ENCODE data around the gene URAD. TPM values are rescaled to one million over a fixed set of nuclear protein-coding genes. Genes with fewer than 3 reads are reported as not detected.

The URAD gene
- total RNA-seq, 1 experiment from 2014 or later = not detected

DNA sequence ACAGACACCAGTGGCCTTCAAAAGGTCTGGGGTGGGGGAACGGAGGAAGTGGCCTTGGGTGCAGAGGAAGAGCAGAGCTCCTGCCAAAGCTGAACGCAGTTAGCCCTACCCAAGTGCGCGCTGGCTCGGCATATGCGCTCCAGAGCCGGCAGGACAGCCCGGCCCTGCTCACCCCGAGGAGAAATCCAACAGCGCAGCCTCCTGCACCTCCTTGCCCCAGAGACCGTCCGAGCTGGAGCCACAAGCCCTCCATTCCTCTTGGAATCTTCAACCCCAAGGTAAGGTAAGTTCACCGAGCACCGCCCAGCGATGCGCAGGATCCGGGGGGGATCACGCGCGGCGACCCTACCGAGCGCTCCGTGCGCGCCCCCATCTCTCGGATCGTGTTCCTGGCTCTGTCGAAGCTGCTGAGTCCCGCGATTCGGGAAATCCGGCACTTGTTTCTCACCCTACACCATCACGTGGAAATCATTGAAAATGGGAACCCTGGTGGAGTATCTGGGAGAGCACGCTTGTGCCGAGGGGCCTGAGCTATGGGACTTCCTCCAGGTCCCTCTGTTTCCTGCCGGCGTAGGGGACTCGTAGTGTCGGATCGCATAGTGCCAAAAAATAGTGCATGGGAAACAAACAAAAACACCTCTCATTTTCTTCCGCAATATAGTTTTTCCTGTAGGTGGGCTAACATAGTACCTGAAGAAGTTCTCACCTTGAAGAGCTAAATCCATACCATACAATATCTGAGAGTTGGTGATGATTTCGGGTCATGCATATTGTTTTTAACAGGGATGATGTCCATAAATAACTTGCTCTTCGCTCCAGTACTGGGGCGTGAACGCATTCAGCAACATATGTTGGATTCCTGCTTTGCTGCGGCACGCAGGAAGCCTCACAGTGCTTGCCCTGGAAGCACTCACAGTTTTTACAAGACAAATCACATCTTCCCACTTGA, 59.4 kb downstream of the URAD start:
- no peak for DNase-seq
- no peaks in the 10 kb centered on the region for H3K9me3 ChIP-seq (replicated peaks)
- no peaks in the 10 kb centered on the region for H3K4me1 ChIP-seq
- H3K36me3 ChIP-seq = no peaks in the 10 kb centered on the region
- no peak overlapping the region for H3K4me3 ChIP-seq
- no peak overlapping the region for H3K27ac ChIP-seq
- peaks cover 14% of the 10 kb centered on the region for H3K27me3 ChIP-seq

GRCh38 chr13:27928353-27928804, 60.1 kb downstream of the URAD start:
- DNase-seq = no peak
- no peaks in the 10 kb centered on the region for H3K4me1 ChIP-seq
- no peak overlapping the region for H3K4me3 ChIP-seq
- H3K27ac ChIP-seq = no peak overlapping the region
- no peaks in the 10 kb centered on the region for H3K9me3 ChIP-seq (replicated peaks)
- H3K27me3 ChIP-seq = peaks cover 14% of the 10 kb centered on the region
- H3K36me3 ChIP-seq = no peaks in the 10 kb centered on the region

Other genes with a start within 250 kb of the URAD start
- not detected in 2 replicates for gene GSX1, start 196.2 kb downstream of the URAD start, total RNA-seq (2014; rRNA removed; shearing (Covaris generic))
- not detected in 2 replicates for gene PDX1, start 68.7 kb downstream of the URAD start, total RNA-seq (2014; rRNA removed; shearing (Covaris generic))
- gene CDX2, start 19.4 kb downstream of the URAD start, total RNA-seq (2014; rRNA removed; shearing (Covaris generic)) = not detected in 2 replicates
- gene FLT3, start 111.9 kb upstream of the URAD start, total RNA-seq (2014; rRNA removed; shearing (Covaris generic)) = not detected in 2 replicates
- gene PAN3, start 149.9 kb upstream of the URAD start, total RNA-seq (2014; rRNA removed; shearing (Covaris generic)) = 28.7 and 33.4 TPM in 2 replicates